GM12874 (cell line): ENCODE data around the gene BBX.

ENCODE experiments used
- TF ChIP-seq, protein P1 (sequence below): IDR thresholded peaks from 2 replicates; pipeline ENCODE4 v1.5.1; 2011; ENCODE audit warnings: low read depth, mild to moderate bottlenecking, control low read depth, low read length, moderate library complexity; ENCODE audit not compliant: insufficient read depth

The BBX gene

DNA sequence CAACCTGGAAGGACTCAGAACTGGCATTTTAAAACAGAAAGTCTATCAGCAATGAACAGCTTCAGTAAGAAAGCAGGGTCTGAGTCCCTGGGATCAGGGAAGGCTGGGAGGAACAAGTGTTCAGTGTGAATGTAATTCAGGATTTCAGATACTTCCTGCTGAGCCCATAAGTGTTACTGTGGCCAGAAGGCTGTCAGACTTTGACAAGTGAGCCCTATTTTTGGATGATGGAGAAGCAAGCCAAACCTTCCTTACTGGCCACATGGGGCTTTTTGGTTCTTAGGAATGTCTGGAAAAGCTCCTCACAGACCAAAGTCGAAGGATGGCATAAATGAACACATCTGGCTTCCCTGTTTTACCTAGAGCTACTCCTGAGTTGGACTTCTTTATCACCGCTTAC is 157.2 kb downstream of the BBX start:
- TF ChIP-seq, protein P1, sequence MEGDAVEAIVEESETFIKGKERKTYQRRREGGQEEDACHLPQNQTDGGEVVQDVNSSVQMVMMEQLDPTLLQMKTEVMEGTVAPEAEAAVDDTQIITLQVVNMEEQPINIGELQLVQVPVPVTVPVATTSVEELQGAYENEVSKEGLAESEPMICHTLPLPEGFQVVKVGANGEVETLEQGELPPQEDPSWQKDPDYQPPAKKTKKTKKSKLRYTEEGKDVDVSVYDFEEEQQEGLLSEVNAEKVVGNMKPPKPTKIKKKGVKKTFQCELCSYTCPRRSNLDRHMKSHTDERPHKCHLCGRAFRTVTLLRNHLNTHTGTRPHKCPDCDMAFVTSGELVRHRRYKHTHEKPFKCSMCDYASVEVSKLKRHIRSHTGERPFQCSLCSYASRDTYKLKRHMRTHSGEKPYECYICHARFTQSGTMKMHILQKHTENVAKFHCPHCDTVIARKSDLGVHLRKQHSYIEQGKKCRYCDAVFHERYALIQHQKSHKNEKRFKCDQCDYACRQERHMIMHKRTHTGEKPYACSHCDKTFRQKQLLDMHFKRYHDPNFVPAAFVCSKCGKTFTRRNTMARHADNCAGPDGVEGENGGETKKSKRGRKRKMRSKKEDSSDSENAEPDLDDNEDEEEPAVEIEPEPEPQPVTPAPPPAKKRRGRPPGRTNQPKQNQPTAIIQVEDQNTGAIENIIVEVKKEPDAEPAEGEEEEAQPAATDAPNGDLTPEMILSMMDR: no peak

DNA sequence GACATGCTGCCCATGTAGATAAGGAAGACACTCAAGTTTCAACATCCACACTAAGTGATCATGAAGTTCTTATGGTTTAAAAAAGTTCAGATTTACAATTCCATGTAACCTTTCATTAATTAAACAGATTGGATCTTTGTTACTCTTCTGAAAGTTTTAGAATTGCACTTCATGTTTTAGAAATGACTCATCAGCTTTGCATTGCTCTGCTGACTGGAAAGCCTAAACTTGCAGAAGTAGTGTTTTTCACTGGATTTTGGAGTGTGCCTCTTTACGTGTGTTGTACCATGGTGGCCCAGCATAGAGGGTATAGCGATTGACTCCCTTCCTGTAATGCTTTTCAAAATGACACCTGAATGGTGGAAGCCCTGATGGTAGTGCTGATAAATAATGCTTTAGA is 157.9 kb downstream of the BBX start:
- TF ChIP-seq, protein P1: no peak

DNA sequence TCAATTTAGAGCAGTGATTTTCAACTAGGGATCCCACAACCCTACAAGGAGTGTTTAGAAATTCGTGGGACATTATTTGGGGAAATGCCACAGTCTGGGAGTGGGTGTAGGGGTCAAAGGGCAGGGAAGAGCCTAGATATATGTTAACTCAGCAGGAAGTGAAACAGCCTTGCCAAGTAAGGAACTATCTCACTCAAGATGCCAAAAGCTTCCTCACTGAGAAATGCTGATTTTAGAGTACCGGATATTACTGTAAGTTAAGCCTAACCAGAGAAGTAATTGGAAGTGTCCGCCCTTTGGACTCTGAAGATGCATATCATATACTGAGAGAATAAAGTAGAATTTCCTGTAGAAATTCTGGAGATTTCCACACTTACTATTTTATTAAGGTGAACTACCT is 158.6 kb downstream of the BBX start:
- TF ChIP-seq, protein P1: no peak

DNA sequence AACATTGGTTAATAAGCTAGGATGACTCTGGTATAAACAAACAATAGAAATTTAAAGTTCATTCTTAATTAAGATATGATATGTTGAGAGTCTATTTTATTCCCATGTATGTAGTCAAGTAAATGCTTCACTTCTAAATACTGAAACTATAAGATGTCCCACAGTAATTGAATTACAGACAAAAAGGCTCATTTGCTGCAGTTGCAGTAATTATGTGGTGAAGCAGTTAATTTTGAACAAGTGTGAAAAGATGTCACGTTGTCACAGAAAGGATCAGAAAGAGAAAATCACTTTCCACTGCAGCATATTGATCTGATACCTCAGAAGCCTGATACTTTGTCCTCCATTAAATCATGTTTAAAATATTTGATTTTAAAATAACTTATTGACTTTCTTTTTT is 159.8 kb downstream of the BBX start:
- TF ChIP-seq, protein P1: no peak

DNA sequence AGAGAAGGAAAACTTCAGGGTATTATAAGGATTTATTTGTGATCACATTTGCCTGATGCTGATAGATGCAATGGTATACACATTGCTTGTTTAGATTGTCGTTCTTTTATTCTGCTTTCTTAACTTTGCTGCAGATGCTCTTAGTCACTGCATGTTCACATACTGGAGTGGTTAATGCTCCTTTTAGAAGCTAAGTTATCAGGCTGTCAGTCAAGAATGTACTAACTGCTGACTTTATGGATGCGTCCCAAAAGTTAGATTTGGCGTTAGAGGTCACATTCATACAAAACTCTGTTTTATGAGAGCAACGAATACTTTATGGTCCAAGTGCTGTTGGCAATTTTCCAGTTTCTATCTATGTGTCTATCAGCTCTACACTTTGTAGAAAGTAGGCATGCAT is 160.7 kb downstream of the BBX start:
- TF ChIP-seq, protein P1: no peak

DNA sequence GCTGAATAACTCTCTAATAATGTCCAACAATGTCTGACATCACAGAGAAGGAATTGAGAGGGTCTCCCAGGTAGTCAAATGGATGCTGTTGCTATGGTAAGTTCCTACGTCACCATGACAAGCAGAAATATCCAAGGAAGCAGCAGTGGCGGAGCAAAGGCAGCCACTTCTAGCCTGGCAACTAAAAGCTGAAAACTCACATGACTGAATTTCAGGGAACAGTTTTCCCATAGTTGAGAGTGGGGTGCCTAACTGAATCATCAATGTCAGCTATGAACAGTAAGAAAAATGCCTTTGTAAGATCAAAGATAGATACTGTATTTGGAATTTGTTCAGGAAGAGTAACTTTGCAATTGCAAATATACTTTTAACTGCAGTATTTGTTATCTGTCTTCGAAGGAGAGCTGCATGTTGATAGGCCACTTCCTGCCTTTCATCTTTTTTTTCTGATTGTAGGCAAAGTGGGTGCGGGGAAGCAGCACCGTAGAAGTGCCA is 161.7 kb downstream of the BBX start:
- TF ChIP-seq, protein P1: no peak

DNA sequence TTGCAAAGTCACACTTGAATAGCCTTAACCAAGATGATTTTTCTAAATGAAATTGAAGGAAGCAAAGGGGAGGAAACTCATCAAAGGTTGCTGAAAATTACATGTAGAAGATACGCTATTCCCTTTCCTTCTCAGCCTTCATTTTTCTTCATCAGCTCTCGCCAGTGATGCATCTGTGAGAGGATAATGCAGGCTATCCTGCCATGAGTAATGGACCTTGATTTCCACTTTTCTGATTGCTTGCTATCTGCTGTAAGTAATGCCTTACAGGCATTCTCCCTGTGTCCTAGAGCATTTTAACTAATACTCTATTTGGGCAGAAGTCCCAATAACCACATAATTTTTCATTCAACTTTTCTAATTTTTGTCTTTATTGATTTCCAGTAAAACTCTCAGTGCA is 162.6 kb downstream of the BBX start:
- TF ChIP-seq, protein P1: no peak
